Prostate gland (tissue), 2 donors: ENCODE results near the gene RBM20. TPM values are rescaled to one million over a fixed set of nuclear protein-coding genes. Genes with fewer than 3 reads are reported as not detected.

ENCODE experiments used
- DNase-seq: peaks from one replicate; pipeline ENCODE4 v3.0.0-alpha.2; 2019; ENCODE audit warnings: low spot score
- H3K27ac ChIP-seq, 2 donors: fragments of 200-600 bp; sonication (generic); 2 replicates each; pipeline ENCODE4 v1.5.1; 2017 to 2019
- H3K27me3 ChIP-seq: fragments of 200-600 bp; sonication (generic); replicated peaks from 2 replicates; pipeline ENCODE4 v1.5.1; 2019; ENCODE audit not compliant: insufficient read depth
- H3K36me3 ChIP-seq, 2 donors: fragments of 200-600 bp; sonication (generic); 1 replicate in 1 of 2; 2 replicates in 1 of 2; pipeline versions ENCODE4 v1.5.1 to v1.8.1; 2017 to 2019
- H3K4me1 ChIP-seq: fragments of 200-600 bp; sonication (generic); replicated peaks from 2 replicates; pipeline ENCODE4 v1.5.1; 2019
- H3K4me3 ChIP-seq, 2 donors: fragments of 200-600 bp; sonication (generic); 2 replicates each; pipeline ENCODE4 v1.5.1; 2017 to 2019
- H3K9me3 ChIP-seq: fragments of 200-600 bp; sonication (generic); 2 replicates; pipeline ENCODE4 v1.5.1; 2017
- CTCF ChIP-seq, 4 experiments: fragments of 200-600 bp in 2 of 4; fragments of 450-650 bp in 2 of 4; sonication (generic) in 2 of 4; IDR thresholded peaks; 1 replicate in 3 of 4; 2 replicates in 1 of 4; pipeline ENCODE4 v1.5.1; 2016 to 2019; ENCODE audit warnings: antibody characterized with exemption in 4 of 4, mild to moderate bottlenecking in 2 of 4, moderate library complexity in 2 of 4
- POLR2A ChIP-seq: fragments of 450-650 bp; IDR thresholded peaks from one replicate; pipeline ENCODE4 v1.6.1; 2016; ENCODE audit warnings: antibody characterized with exemption, mild to moderate bottlenecking
- POLR2AphosphoS5 ChIP-seq: sonication (generic); formaldehyde crosslinking; IDR thresholded peaks from one replicate; pipeline ENCODE4 v1.6.1; 2017; ENCODE audit warnings: antibody characterized with exemption
- WGBS: methylation state at CpG from one replicate; pipeline ENCODE4 v1.1.5; 2018; 5-methylcytosine and 5-hydroxymethylcytosine counted together
- intact Hi-C: fragments of 100-400 bp; cut with DNase I; formaldehyde crosslinking; loops from one replicate; pipeline ENCODE4 v1.14.2; 2022
- total RNA-seq, 2 donors: library from RNA; depleted of rRNA; stranded (reverse); fragments of >200 nt; gene quantifications; one replicate each; pipeline ENCODE4 v1.1.0, GENCODE V29; 2016

The RBM20 gene
- total RNA-seq, 2 donors from 2014 or later = 0.41 to 2.8 TPM

- no peak for TF ChIP-seq POLR2AphosphoS5
- TF ChIP-seq POLR2A = no peak
- peak in 2 of 4 experiments; percentile 9 to 34 for TF ChIP-seq CTCF (IDR thresholded peaks at IDR 0.05)
- Histone ChIP-seq H3K36me3 (no peaks in the 10 kb centered on the region), H3K27me3 (no peaks in the 10 kb centered on the region), H3K27ac (no peak overlapping the region), H3K9me3 (no peaks in the 10 kb centered on the region), H3K4me1 (no peaks in the 10 kb centered on the region), H3K4me3 (no peak overlapping the region)
- WGBS = 50% methylated on average over 7 of the region's 7 CpGs
- peak; percentile 10 for DNase-seq
- intact Hi-C loops = no loop called here
These were observed 37.0 kb downstream of the RBM20 start for GRCh38 chr10:110681023-110681681.

GRCh38 chr10:110682348-110682747 lies 38.2 kb downstream of the RBM20 start:
- Histone ChIP-seq H3K27me3 (no peaks in the 10 kb centered on the region), H3K27ac (no peak overlapping the region), H3K9me3 (no peaks in the 10 kb centered on the region), H3K4me3 (no peak overlapping the region), H3K36me3 (no peaks in the 10 kb centered on the region), H3K4me1 (no peaks in the 10 kb centered on the region)
- DNase-seq = no peak
- WGBS = 91% methylated on average over 3 of the region's 3 CpGs
- intact Hi-C loops = no loop called here
- no peak for TF ChIP-seq CTCF (IDR thresholded peaks at IDR 0.05)
- TF ChIP-seq POLR2AphosphoS5 = no peak
- TF ChIP-seq POLR2A = no peak

DNA sequence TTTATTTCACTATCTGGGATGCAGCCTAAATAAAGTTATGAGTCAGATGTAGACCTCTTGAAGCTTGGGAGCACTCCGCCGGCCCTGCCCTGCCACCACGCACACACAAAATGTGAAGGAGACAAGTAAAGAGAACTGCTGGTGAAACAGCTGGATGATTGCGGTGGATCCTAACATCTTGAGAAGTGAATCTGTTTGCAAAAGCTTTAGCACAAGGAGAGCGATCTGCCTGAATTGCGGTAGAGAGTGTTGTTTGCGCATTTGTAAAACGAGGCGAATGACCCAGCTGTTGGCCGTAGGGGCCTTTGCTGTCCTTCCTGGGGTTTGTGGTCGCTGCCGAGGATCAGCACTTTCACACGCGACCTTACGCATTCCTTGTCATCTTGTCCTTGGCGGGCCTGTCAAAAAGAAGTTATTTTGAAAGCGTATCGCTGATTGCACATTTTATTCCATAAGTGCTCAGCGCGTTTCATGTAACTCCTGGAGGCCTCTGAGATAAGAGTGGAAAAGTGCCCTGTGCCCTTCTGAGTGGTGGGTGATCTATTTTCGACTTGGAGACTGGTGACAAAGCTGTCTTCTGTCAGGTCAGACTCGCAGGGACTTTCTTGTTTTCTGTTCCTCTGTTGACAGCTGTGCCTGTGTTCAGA lies 40.8 kb downstream of the RBM20 start:
- H3K27ac ChIP-seq = no peak overlapping the region
- no peaks in the 10 kb centered on the region for H3K9me3 ChIP-seq
- H3K4me3 ChIP-seq = no peak overlapping the region
- no peaks in the 10 kb centered on the region for H3K27me3 ChIP-seq
- DNase-seq = no peak
- 81% methylated on average over 22 of the region's 22 CpGs for WGBS
- intact Hi-C loops = no loop called here
- TF ChIP-seq CTCF (IDR thresholded peaks at IDR 0.05) = no peak
- TF ChIP-seq POLR2A = no peak
- no peak for TF ChIP-seq POLR2AphosphoS5
- H3K36me3 ChIP-seq = no peaks in the 10 kb centered on the region
- no peaks in the 10 kb centered on the region for H3K4me1 ChIP-seq

GRCh38 chr10:110686047-110686446 lies 41.9 kb downstream of the RBM20 start:
- no peak for DNase-seq
- H3K27ac ChIP-seq = no peak overlapping the region
- no peak overlapping the region for H3K4me3 ChIP-seq
- H3K27me3 ChIP-seq = no peaks in the 10 kb centered on the region
- H3K4me1 ChIP-seq = no peaks in the 10 kb centered on the region
- H3K36me3 ChIP-seq = no peaks in the 10 kb centered on the region
- intact Hi-C loops = no loop called here
- H3K9me3 ChIP-seq = no peaks in the 10 kb centered on the region
- WGBS = 90% methylated on average over 6 of the region's 6 CpGs
- no peak for TF ChIP-seq POLR2A
- TF ChIP-seq POLR2AphosphoS5 = no peak
- TF ChIP-seq CTCF (IDR thresholded peaks at IDR 0.05) = no peak

GRCh38 chr10:110686949-110687348 lies 42.8 kb downstream of the RBM20 start:
- Histone ChIP-seq H3K27me3 (no peaks in the 10 kb centered on the region), H3K27ac (no peak overlapping the region), H3K4me1 (no peaks in the 10 kb centered on the region), H3K9me3 (no peaks in the 10 kb centered on the region), H3K36me3 (no peaks in the 10 kb centered on the region), H3K4me3 (no peak overlapping the region)
- DNase-seq = no peak
- intact Hi-C loops = no loop called here
- no peak for TF ChIP-seq CTCF (IDR thresholded peaks at IDR 0.05)
- no peak for TF ChIP-seq POLR2AphosphoS5
- TF ChIP-seq POLR2A = no peak
- WGBS = 98% methylated on average over 2 of the region's 2 CpGs
